LNCAP (cell line): ENCODE measurements around the gene USP53.

ENCODE experiments used
- CTCF ChIP-seq: fragments of 450-650 bp; IDR thresholded peaks from 2 replicates; pipeline ENCODE4 v1.5.1; 2017; ENCODE audit warnings: mild to moderate bottlenecking

The USP53 gene

GRCh38 chr4:119337010-119337409 lies 124.5 kb downstream of the USP53 start:
- TF ChIP-seq CTCF = no peak
